BJ (cell line): ENCODE data around the gene GPR142. TPM values are rescaled to one million over a fixed set of nuclear protein-coding genes. Genes with fewer than 3 reads are reported as not detected.

ENCODE experiments used
- CTCF ChIA-PET: fragments of 350-600 bp; formaldehyde crosslinking; extraction: SDS; loops from one replicate; lab custom pipeline; 2021; ENCODE audit warnings: antibody characterized with exemption, inconsistent platforms; lab: Yijun Ruan, JAX
- POLR2A ChIA-PET: fragments of 300-600 bp; sonication (Branson Sonifier 250); formaldehyde crosslinking; extraction: SDS; loops from one replicate; lab custom pipeline; 2021; ENCODE audit warnings: antibody characterized with exemption; lab: Charles Lee
- DNase-seq: peaks from one replicate; pipeline ENCODE4 v3.0.0-alpha.2; 2011; ENCODE audit warnings: low read depth
- H3K27me3 ChIP-seq: 2 replicates; pipeline ENCODE4 v1.6.0; 2011; ENCODE audit warnings: low read length; ENCODE audit not compliant: control insufficient read depth, insufficient read depth
- H3K36me3 ChIP-seq: 2 replicates; pipeline ENCODE4 v1.5.1; 2011; ENCODE audit warnings: low read length; ENCODE audit not compliant: control insufficient read depth, insufficient read depth
- H3K4me3 ChIP-seq: 2 replicates; pipeline ENCODE4 v1.5.1; 2011; ENCODE audit warnings: low read depth, mild to moderate bottlenecking, control low read depth, low read length
- polyA plus RNA-seq: library from polyadenylated mRNA; depleted of rRNA; stranded (reverse); fragments of >200 nt; gene quantifications from 2 replicates; pipeline ENCODE4 v1.2.3, GENCODE V29; 2011
- TF ChIP-seq, protein P1 (sequence below): IDR thresholded peaks from 2 replicates; pipeline ENCODE4 v1.5.1; 2011; ENCODE audit warnings: low read depth, mild to moderate bottlenecking, control low read depth, inconsistent platforms, low read length, moderate library complexity; ENCODE audit not compliant: insufficient read depth

GPR142 gene
- polyA plus RNA-seq, 1 experiment, result not detected

GRCh38 chr17:74356646-74357465 lies 10.4 kb upstream of the GPR142 start:
- Histone ChIP-seq H3K27me3 (peaks cover 6% of the 10 kb centered on the region), H3K4me3 (no peak overlapping the region)
- CTCF ChIA-PET, result interaction anchor here (1.4 to 1.8 kb wide), 2 partner anchors 11 to 100 kb away, joined by 3 to 8 read pairs; partner anchors contain the start of gene GPR142

GRCh38 chr17:74357466-74357809 lies 9.9 kb upstream of the GPR142 start:
- Histone ChIP-seq H3K36me3 (no peaks in the 10 kb centered on the region), H3K4me3 (no peak overlapping the region), H3K27me3 (peaks cover 6% of the 10 kb centered on the region)
- ChIA-PET POLR2A (no interaction called here), CTCF (interaction anchor here (1.4 to 1.8 kb wide), 2 partner anchors 11 to 100 kb away, joined by 3 to 8 read pairs; partner anchors contain the start of gene GPR142)
- TF ChIP-seq, protein P1, sequence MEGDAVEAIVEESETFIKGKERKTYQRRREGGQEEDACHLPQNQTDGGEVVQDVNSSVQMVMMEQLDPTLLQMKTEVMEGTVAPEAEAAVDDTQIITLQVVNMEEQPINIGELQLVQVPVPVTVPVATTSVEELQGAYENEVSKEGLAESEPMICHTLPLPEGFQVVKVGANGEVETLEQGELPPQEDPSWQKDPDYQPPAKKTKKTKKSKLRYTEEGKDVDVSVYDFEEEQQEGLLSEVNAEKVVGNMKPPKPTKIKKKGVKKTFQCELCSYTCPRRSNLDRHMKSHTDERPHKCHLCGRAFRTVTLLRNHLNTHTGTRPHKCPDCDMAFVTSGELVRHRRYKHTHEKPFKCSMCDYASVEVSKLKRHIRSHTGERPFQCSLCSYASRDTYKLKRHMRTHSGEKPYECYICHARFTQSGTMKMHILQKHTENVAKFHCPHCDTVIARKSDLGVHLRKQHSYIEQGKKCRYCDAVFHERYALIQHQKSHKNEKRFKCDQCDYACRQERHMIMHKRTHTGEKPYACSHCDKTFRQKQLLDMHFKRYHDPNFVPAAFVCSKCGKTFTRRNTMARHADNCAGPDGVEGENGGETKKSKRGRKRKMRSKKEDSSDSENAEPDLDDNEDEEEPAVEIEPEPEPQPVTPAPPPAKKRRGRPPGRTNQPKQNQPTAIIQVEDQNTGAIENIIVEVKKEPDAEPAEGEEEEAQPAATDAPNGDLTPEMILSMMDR, result no peak
- DNase-seq, result no peak

More at GRCh38 chr17:74356646-74357465, 10.4 kb upstream of the GPR142 start:
- no peaks in the 10 kb centered on the region for H3K36me3 ChIP-seq
- DNase-seq, result no peak
- TF ChIP-seq, protein P1, result no peak
- POLR2A ChIA-PET, result no interaction called here

GRCh38 chr17:74358697-74359096 lies 8.6 kb upstream of the GPR142 start:
- Histone ChIP-seq H3K4me3 (no peak overlapping the region), H3K27me3 (peaks cover 6% of the 10 kb centered on the region), H3K36me3 (no peaks in the 10 kb centered on the region)
- TF ChIP-seq, protein P1, result no peak
- DNase-seq, result no peak
- POLR2A ChIA-PET, result no interaction called here
- CTCF ChIA-PET, result interaction anchor here (1.6 kb wide), 1 partner anchor 9 kb away, joined by 8 read pairs; the partner anchor contains the start of gene GPR142

GRCh38 chr17:74359916-74360315 lies 7.4 kb upstream of the GPR142 start:
- Histone ChIP-seq H3K36me3 (no peaks in the 10 kb centered on the region), H3K27me3 (peaks cover 6% of the 10 kb centered on the region), H3K4me3 (no peak overlapping the region)
- POLR2A ChIA-PET, result no interaction called here
- CTCF ChIA-PET, result interaction anchor here (1.6 kb wide), 1 partner anchor 8 kb away, joined by 8 read pairs; the partner anchor contains the start of gene GPR142
- TF ChIP-seq, protein P1, result no peak
- DNase-seq, result no peak

- no peak for DNase-seq
- Histone ChIP-seq H3K36me3 (no peaks in the 10 kb centered on the region), H3K4me3 (no peak overlapping the region), H3K27me3 (peaks cover 6% of the 10 kb centered on the region)
- POLR2A ChIA-PET, result no interaction called here
- TF ChIP-seq, protein P1, result no peak
- CTCF ChIA-PET, result interaction anchor here (0.7 to 2.4 kb wide), 4 partner anchors 16 to 150 kb away, joined by 3 to 8 read pairs (median 5); no protein-coding TSS in a partner anchor
Measured at GRCh38 chr17:74360899-74361229, 6.4 kb upstream of the GPR142 start.
